Effector CD4-positive, alpha-beta T cell (primary cell): Measurements from ENCODE around the gene RNASET2.
"Not testable (repeated sequence)": the region's sequence is repeated elsewhere in the genome, so short reads cannot be mapped to it uniquely, and the experiment has no call there.

ENCODE experiments used
- DNase-seq: peaks from one replicate; pipeline ENCODE4 v3.0.0-alpha.2; 2020

RNASET2 gene

DNA sequence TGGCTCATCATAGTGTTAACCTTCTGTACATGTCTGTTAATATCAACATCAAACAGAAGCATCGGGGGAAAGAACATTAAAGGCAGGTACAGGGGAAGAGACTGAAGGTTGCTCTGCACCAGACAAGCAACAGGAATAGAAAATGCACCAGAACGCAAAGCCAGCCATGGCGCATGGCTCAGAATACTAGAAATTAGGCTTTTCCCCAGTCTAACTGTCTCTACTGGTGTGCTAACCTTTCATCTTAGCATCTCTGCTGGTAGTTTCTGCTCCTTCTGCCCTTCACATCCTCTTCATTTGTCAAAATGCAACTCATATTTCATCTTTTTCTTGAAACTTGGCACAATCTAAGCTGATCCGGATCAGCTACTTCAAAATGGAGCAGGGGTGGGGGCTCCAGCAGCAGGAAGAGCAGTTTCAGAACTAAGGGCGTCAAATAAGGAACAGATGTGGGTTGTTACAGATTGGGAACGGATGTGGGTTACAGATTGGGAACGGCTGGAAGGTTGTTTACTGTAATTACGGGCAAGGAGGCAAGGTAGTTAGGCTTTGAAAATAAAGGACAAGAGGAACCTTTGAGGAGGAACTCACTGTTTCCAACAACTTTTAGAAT is 13.1 kb upstream of the RNASET2 start:
- DNase-seq, result no peak

DNA sequence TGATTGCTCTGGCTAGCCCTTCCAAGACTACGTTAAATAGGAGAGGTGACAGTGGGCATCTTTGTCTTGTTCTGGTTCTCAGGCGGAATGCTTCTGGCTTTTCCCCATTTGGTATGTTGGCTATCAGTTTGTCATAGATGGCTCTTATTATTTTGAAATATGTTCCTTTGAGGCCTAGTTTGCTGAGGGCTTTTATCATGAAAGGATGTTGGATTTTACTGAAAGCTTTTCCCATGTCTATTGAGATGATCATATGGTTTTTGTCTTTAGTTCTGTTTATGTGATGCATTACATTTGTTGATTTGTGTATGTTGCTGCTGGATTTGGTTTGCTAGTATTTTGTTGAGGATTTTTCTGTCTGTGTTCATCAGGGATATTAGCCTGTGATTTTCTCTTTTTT is 9.9 kb upstream of the RNASET2 start:
- DNase-seq, result no peak

DNA sequence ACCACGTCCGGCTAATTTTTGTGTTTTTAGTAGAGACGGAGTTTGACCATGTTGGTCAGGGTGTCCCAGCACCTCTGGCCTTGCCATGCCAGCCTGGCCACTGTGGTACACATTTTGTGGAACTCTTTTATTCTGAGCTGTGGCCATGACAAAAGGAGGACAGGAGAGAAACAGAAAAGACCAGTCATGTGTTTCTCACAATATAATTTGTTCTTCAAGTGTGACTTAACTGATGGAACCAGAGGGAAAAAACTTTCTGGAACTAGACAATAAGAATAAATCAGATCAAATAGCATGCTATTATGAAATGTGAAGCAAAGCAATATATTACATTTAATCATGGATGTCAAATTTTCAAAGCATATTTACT is 4.2 kb upstream of the RNASET2 start:
- no peak for DNase-seq

DNA sequence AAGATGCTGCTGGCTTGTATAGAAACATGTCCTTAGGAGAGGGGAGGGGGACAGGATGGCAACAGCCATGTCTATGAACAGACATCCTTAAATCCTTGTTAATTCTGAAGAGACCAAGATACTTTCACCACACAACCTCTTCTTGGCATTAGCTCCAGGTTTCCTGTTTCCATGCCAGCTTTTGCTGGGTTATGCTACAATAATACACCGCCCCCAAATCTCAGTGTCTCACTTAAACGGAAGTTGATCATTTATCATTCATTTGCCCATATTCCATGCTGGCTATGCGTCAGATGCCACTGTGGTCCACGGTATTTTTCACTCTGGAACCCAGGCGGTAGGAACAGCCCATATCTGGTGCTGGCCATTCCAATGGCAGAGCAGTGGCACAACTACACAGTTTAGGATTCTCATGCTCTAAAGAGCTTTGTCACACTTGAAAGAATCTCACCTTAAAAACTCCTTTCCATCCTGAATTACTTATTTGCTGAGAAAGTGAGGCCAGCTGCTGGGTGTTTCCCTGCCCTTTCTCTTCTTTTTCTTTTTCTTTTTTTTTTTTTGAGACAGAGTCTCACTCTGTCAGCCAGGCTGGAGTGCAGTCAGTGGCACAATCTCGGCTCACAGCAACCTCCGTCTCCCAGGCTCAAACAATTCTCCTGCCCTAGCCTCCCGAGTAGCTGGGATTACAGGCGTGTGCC is 3.7 kb upstream of the RNASET2 start:
- no peak for DNase-seq

DNA sequence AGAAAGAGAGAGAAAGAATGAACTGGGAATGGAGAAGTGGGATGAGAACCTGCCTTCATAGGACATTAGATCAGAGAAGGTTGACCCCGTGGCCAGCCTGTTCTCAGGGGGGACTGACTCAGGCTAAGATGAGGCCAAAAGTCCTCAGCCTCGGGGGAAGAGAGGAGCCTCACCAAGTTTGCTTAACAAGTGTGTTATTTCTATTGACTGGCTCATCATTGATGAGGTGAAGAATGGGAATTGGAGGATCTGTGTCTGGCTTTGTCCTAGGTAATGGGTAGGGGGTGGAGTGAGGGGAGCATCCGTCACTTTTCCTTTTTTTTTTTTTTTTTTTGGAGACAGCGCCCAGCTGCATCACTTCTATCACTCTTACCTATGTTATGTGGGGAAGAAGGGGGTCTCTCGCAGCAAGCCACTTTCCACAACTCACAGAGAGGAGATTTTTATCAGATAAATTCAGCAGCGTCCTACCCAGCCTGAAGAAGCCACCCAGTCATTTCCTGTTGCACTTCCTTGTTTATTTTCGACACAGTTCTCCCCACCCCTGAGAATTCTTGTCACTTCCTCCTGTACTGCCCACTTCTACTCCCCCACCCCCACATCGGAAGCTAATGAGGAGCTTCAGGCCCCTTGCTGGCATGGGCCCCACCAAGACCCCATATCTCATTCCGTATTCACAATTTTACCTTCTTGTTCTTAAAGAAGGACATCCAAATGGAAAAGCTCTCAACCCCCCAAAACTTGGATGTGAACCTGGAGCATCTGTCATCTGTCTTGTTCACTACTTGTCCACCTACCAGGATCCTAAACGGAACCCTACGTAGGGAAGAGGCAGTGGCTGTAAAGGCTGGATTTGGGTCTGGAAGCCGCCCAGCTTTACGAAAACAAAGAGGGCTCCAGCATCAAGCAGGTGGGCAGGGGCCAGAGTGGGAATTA is 2.8 kb upstream of the RNASET2 start:
- peak; percentile 44 for DNase-seq

DNA sequence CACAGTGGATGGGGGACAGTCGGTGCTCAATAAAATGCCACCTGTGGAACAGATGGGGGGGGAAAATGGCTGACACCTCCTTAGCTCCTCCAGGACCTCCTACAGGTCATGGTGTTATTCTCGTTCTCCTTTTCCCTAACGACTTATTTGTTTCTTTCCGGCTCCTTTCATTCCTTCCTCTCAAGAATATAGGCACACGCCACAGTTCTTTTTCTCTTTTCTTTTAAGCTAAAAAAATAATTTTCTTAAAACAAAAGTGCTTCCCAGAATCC is 1.4 kb upstream of the RNASET2 start:
- no peak for DNase-seq

DNA sequence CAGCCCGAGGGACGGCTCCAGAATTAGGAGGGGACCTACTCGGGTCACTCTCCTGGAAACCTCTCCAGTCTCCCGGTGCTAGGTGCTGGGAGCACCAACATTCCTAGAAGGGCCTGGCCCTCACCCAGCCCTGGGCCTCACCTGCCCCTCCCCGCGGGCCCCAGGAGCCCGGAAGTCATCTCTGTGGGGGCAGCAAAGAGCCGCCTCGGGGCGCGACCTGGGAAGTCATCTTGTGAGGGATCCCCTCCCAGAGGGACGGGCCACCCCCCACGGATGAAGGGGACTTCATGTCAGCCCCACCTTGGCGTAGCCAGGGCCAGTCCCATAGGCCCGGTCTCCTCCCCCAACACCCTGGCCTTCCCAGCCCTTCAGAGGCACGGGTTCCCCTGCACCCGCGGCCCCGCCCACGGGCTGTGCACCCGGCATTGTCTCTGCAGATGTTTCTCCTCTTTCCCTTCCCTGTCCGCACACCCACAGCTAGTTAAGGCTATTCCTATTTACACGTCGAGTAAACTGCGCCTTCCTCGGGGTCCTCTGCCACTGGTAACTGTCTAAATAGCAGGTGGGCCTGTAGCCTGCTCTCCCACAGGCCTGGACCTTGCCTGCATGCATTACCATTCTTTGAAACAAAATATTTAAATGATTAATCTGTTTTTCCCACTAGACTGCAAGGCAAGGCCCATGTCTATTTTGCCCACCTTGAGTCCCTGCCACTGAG is 896 bp upstream of the RNASET2 start:
- DNase-seq, result peak; percentile 51

DNA sequence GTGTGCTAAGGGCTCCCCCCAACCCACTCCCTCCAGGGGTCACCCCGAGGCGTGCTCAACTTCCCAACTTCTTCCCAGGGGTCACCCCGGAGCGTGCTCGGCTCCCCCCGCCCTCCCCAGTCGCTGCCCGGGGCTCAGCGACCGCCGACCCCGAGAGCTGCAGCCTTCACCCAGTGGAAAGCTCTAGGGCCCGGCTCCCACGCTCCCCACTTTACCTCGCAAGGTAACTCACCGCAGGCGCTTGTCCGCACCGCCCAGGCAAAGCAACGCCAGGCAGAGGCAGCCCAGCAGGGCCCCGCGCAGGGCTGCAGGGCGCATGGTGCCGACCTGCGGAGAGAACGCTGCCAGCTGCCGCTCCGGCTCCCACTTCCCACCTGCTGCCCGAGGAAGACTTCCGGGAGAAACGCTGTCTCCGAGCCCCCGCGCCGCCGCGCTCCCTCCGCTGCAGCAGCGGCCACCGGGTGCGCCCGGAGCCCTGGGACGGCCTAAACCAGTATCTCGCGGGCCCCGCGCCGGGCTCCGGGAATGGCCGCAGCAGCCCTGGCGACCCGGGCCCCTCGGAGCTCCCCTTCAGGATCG is 396 bp downstream of the RNASET2 start:
- no peak for DNase-seq

DNA sequence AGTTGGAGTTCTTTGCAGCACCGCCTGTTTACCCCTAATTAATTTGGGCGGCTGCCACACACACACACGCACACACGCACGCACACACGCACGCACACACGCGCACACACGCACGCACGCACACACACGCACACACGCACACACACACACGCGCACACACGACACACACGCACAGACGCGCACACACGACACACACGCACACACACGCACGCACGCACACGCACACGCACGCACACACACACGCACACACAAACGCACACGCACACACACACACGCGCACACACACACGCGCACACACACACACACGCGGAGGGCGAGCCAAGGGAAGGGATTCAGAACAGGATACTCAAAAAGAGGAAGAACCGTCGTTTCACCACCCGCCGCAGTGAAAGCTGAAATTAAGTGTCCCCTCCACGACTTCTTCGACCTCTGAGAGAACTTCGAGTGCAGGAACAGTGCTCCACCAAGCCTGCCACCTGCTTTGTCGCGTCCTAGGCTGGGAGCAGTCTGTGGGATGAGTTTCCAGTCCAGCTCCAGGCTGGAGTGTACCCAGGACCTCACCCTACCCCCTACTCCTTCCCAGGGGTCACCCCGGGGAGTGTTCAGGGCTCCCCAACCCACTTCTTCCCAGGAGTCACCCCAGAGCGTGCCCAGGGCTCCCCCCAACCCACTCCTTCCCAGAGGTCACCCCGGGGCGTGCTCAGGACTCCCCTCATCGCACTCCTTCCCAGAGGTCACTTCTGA is 1.1 kb downstream of the RNASET2 start:
- no peak for DNase-seq

DNA sequence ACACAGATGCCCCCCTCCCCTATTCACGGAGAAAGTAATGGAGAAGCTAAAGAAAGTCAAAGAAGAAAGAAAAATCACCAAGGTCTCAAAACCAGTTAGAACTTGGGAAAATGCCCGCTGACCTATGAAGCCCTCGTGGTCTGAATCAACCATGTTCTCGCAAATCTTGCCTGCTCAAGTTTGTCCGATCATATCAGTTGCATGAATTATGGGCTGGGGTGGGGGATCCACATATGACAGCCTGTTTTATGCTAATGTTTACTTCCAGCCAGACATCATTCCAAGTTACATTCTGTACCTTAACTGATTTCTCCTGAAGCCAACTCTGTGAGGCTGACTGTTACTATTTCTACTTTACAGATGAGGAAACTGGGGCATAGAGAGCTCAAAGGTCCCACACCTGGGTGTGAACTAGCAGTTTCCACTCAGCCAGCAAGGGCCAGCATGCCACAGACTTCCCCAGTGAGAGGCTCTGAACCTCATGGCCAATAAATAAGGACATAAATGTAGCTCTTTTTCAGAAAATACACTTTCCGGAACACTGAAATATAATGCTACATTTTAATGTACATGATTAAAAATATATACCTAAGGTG is 2.1 kb downstream of the RNASET2 start:
- no peak for DNase-seq

DNA sequence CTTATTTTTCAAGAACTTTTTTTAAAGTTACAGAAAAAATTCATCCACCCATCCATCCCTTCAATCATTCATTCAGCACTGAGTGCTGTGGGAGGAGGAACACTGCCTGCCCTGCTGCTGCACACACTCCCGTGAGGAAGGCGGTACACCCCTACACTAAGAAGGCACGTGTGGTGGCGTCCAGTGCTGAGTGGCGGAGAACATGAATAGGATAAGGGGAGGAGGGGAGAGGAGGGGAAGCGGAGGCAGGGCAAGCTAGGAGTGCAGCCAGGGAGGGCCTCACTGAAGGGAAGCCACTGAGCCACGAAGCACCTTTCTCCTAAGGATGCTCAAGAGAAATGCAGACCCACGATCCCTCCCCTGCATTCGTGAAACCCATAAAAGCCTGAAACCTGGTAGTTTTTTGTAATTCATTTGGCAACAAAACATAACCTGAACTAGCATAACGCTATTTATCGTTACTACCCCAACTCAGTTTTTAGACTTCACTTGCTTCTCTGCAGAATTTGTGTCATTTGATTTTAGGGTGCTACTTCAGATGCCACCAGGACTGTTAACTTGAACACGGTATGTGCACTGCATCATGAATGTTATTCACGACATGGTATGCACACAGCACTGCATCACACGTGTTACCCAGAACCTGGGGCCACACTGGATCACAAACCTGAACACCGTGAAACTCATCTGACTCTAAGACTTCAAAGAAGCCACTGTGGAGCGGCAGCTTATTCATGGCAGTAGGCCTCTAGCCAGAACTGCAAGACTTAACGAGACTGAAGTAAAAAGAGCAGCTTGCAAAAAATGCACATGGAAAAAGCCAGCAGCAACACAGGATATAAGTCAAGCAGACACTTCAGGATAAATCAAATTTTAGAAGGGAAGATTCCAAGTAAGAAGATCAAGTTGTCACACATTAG is 3.5 kb downstream of the RNASET2 start:
- peak; percentile 36 for DNase-seq

DNA sequence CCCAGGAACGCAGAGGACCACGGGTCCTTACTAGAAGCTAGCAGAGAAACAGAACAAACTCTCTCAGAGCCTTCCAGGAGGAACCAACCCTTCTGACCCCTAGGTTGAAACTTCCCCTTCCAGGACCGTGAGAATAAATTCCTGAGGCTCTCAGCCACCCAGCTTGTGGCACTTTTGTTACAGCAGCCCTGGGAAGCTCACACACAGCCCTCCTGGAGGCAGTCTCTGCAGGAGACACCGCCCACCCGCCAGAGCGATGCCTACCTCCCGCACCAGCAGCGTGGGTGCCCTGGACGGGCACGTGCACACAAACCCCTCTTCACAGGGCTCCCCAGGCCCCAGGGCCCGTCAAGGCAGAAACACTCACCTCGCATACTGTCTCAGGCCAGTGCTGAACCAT is 4.2 kb downstream of the RNASET2 start:
- DNase-seq, result no peak

DNA sequence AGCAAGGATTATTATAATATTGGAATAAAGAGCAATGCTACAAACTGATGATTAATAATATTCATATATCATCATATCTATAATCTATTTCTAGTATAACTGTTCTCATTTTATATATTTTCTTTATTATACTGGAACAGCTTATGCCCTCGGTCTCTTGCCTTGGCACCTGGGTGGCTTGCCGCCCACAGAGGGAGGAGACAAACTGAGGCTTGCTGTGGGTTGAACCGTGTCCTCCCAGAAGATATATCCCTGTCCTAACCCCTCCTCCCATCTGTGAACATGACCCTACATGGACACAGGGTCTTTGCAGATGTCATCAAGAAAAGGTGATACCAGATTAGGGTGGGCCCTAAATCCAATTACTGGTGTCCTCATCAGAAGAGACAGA is 4.7 kb downstream of the RNASET2 start:
- no peak for DNase-seq

DNA sequence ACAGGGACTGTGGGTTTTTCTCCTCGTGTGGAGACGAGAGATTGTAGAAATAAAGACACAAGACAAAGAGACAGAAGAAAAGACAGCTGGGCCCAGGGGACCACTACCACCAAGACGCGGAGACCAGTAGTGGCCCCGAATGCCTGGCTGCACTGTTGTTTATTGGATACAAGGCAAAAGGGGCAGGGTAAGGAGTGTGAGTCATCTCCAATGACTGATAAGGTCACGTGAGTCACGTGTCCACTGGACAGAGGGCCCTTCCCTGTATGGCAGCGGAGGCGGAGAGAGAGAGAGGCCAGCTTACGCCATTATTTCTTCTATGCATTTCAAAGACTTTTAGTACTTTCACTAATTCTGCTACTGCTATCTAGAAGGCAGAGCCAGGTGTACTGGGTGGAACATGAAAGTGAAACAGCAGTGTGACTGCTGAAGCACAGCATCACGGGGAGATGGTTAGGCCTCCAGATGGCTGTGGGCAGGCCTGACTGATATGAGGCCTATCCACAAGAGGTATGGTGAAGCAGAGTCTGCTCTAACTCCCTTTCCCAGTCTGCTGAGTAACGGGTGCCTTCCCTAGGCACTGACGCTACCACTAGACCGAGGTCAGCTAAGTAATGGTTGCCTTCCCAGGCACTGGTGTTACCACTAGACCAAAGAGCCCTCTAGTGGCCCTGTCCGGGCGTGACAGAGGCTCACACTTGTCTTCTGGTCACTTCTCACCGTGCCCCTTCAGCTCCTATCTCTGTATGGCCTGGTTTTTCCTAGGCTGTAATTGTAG is 5.3 kb downstream of the RNASET2 start:
- DNase-seq, result peak; percentile 62

DNA sequence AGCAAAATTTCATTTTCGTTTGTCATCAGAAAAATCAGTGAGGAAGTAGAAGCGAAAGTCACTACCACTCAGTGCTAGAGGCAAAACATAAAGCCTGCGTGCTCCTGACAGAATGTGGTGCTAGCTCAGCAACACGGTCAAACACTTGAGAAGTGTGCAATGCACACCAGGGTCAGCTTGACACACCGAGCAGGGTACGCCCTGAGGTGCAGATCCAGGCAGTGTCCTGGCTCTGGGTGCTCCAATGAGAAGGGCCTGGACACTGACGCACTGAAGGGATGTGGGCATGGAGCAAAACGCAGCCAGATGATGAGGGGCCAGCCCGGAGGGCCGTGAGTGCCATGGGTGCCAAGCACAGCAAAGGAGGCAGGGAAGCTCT is 5.9 kb downstream of the RNASET2 start:
- no peak for DNase-seq

DNA sequence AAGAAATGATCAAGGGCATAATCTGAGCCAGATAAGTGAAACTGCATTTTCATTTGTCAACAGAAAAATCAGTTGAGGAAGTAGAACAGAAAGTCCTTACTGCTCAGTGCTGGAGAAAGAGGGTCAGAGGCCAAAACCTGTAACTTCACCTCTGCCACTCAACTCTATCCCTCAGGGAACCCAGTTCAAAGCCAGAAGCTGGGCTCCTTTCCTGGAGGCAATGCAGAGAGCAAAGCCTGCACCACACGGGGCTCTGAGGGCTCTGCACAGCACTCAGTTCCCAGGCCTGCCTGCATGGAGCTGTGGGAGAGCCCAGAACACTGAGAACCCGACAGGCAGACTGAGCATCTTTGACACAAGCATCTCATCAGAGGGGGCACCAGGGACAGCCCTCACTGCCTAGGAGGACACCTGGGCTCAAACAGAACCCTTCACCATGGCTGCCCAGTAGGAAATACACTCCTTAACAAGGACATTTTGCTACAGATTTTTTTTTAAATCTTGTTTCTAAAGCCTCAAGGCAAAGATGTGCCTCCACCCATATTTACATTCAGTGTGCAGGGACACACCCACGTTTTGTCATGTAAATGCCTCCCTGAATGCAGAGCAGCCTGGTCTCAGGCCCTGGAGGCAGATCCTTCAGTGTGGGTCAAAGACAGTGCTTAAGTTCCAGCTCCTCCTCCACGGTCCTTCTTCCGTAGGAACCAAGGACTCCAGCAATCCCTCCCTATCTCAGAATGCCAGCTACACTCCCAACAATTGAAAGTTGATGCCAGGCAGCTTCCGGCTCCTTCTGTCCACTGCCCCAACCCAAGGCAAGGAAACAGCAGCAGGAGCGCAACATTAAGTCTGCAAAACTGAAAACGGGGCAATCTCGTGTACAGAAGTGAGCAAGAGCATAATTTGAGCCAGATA is 6.6 kb downstream of the RNASET2 start:
- DNase-seq, result no peak

DNA sequence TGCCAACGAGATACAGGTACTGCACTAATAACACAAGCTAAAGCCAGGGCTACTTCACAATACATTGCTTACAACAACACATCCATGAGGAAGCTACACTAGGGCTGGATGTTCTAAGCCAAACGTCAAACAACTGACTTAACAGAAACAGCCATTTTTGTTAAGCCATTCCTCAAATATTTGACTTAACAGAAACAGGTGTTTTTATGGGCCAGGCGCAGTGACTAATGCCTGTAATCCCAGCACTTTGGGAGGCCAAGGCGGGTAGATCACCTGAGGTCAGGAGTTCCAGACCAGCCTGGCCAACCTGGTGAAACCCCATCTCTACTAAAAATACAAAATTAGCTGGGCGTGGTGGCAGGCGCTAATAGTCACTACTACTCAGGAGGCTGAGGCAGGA is 7.6 kb downstream of the RNASET2 start:
- not testable (repeated sequence) for DNase-seq

DNA sequence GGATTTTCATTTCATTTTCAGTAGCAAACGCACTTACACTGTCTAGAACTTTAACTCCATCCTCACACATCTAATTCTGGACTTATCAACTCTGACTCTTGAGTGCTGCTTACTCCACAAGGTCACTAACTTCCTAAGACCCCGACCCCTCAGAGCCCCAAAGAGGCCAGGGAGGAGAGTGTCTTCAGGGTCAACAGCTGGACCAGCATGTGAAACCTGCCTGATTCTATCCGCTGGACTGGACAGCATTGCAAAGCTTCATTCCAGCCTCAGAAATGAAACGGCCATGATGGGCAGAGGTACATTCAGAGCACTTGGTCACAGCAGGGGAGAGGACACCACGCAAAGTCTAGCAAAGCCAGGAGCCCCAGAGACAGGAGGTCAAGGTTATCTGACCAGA is 9.1 kb downstream of the RNASET2 start:
- DNase-seq, result no peak

DNA sequence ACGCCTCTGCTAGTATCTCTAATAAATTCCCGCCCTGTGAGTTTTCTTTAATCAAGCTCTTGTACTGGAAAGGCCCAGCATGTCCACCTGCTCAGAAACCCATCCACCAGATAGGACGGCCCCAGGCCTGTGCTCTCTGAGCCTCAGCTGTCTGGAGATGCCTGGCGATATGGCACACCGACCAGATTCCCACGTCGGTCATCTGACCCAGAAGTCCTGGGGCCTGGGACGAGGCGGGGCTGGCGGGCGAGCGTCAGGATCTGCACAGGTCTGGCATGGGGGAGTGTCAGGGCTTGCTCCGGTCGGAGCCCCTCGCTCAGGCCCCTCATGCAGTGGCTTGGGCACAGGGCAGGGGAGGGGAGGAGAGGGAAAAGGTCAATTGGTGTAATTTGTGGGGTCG is 10.2 kb downstream of the RNASET2 start:
- DNase-seq, result no peak
